Heart right ventricle (tissue), 16 donors: Measurements from ENCODE around the gene ANO10. TPM values are rescaled to one million over a fixed set of nuclear protein-coding genes. Genes with fewer than 3 reads are reported as not detected.

Experiments used
- ATAC-seq, 8 donors: fragments of 200-7000 bp; cut with Tn5 transposase; one replicate each; pipeline ENCODE4 v1.9.1; 2020; ENCODE audit warnings: mild to moderate bottlenecking in 8 of 8, moderate library complexity in 8 of 8, moderate number of reproducible peaks in 1 of 8
- DNase-seq, 2 donors: peaks; one replicate each; pipeline ENCODE4 v3.0.0-alpha.2; 2020
- H3K27ac ChIP-seq, 10 donors: fragments of 200-600 bp; sonication (generic) in 2 of 10; one replicate each; pipeline versions ENCODE4 v1.5.0 to v1.8.0; 2020 to 2022; ENCODE audit warnings: mild to moderate bottlenecking in 3 of 10
- H3K27me3 ChIP-seq, 7 donors: fragments of 200-600 bp; one replicate each; pipeline ENCODE4 v1.8.0; 2021 to 2022; ENCODE audit warnings: mild to moderate bottlenecking in 2 of 7
- H3K36me3 ChIP-seq, 9 donors: fragments of 200-600 bp; sonication (generic) in 1 of 9; one replicate each; pipeline versions ENCODE4 v1.5.0 to v1.8.0; 2020 to 2022; ENCODE audit warnings: mild to moderate bottlenecking in 2 of 9
- H3K4me1 ChIP-seq, 9 donors: fragments of 200-600 bp; sonication (generic) in 1 of 9; one replicate each; pipeline versions ENCODE4 v1.5.0 to v1.8.0; 2020 to 2022; ENCODE audit warnings: mild to moderate bottlenecking in 4 of 9
- H3K4me3 ChIP-seq, 10 donors: fragments of 200-600 bp; sonication (generic) in 2 of 10; one replicate each; pipeline versions ENCODE4 v1.5.0 to v1.8.0; 2020 to 2022; ENCODE audit warnings: mild to moderate bottlenecking in 7 of 10, moderate library complexity in 2 of 10
- H3K9me3 ChIP-seq, 11 donors: fragments of 200-600 bp in 10 of 11; sonication (generic) in 2 of 11; one replicate each; pipeline versions ENCODE4 v1.5.0 to v1.8.0; 2013 to 2022; ENCODE audit warnings: mild to moderate bottlenecking in 2 of 11, control low read depth in 1 of 11, moderate library complexity in 1 of 11
- WGBS, 2 donors: extraction: QIAGEN DNeasy Blood & Tissue Kit; methylation state at CpG; one replicate each; pipeline ENCODE4 v1.1.7; 2013; ENCODE audit warnings: inconsistent platforms in 1 of 2; 5-methylcytosine and 5-hydroxymethylcytosine counted together
- intact Hi-C, 10 donors: fragments of 100-400 bp; cut with DNase I; formaldehyde crosslinking; loops; one replicate each; pipeline versions ENCODE4 v1.11.1 to v1.14.2; 2022
- polyA plus RNA-seq, 2 donors: library from polyadenylated mRNA; stranded (reverse); fragments of 200-250 nt; gene quantifications; one replicate each; pipeline ENCODE4 v1.2.3, GENCODE V29; 2013
- total RNA-seq, 10 donors: library from RNA; stranded (reverse); fragmentation: NEBNext Ultra II Directional in 3 of 10; extraction: Animal tissue kit (Norgen Biotek cat#: 25700) in 3 of 10; gene quantifications; one replicate each; pipeline versions ENCODE4 v1.2.1 to v1.2.4, GENCODE V29; 2021 to 2023
- TF ChIP-seq, protein P1 (sequence below), 9 donors: fragments of 200-600 bp; sonication (generic) in 2 of 9; IDR thresholded peaks; one replicate each; pipeline versions ENCODE4 v1.5.0 to v1.8.0; 2021 to 2022; ENCODE audit warnings: antibody characterized with exemption in 9 of 9, mild to moderate bottlenecking in 5 of 9, moderate library complexity in 1 of 9
- donor health status: Arrhythmogenic right ventricular cardiomyopathy.
- donor health status: ischemic (EF 13 %, LVEDD 7.1; RV severe dilation, severe dysfunction).
- donor health status: healthy with polysubstance abuse.
- donor health status: DM: no; HTN: yes; CAD: no.
- donor health status: DM: no; HTN: no; CAD: no.
- donor health status: ischemic (EF 25% LVEDD 6.9; RV normal size, moderate dysfunction).
- donor health status: ischemic (EF 25% LVEDD 5.7; RV mildly dilated, moderate dysfunction).
- donor health status: healthy.
- donor health status: DM: yes; HTN: yes; CAD: no.
- donor health status: Ischemic cardiomyopathy.
- donor health status: ischemic (EF 35%, LVEDD 5.7; RV mildly dilated, moderate dysfunction).
- donor health status: nonischemic (EF 11% LVEDD 7.7; RV severe dilation, severe dysfunction).
- donor health status: DM: yes; HTN: yes; CAD: no.
- donor health status: PGD.
- donor health status: ischemic (EF 29% LVEDD 5.4; RV normal size, mild dysfunction).
- donor health status: nonischemic (EF 23%, LVEDD 6.1; RV moderate dilation, normal function).

The ANO10 gene
- total and polyA plus RNA-seq, 12 donors: 7.1 to 24.2 (median 13.3) TPM

DNA sequence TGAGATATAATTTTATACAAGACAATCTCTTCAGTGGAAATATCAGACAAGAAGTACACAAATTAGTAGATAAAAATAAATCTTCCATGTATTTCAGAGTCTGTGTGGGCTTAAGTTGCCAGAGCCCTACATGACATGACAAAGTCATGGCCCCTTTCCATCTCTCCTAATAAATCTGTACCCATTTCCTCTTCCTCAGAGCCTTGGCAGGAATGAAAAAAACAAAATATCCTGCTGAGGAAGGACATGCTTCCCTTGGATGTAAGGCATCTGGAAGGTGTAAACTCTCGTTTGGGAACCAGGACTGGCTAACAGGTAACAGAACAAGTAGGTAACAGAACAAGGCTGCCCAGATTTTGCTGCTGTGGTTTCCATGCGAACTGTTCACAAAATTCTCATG, 187.4 kb downstream of the ANO10 start:
- TF ChIP-seq, protein P1, sequence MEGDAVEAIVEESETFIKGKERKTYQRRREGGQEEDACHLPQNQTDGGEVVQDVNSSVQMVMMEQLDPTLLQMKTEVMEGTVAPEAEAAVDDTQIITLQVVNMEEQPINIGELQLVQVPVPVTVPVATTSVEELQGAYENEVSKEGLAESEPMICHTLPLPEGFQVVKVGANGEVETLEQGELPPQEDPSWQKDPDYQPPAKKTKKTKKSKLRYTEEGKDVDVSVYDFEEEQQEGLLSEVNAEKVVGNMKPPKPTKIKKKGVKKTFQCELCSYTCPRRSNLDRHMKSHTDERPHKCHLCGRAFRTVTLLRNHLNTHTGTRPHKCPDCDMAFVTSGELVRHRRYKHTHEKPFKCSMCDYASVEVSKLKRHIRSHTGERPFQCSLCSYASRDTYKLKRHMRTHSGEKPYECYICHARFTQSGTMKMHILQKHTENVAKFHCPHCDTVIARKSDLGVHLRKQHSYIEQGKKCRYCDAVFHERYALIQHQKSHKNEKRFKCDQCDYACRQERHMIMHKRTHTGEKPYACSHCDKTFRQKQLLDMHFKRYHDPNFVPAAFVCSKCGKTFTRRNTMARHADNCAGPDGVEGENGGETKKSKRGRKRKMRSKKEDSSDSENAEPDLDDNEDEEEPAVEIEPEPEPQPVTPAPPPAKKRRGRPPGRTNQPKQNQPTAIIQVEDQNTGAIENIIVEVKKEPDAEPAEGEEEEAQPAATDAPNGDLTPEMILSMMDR (IDR thresholded peaks at IDR 0.05): no peak
- no peaks in the 10 kb centered on the region for H3K27me3 ChIP-seq
- WGBS, 2 donors: 81 to 88% methylated on average over 2 of the region's 2 CpGs
- H3K4me1 ChIP-seq: peaks cover 0 to 10% (median 6%) of the 10 kb centered on the region in 9 donors
- intact Hi-C loops: no loop called here
- no peak overlapping the region for H3K4me3 ChIP-seq
- H3K36me3 ChIP-seq: peaks cover 0 to 6% (median 0%) of the 10 kb centered on the region in 9 donors
- H3K9me3 ChIP-seq: peaks cover 0 to 26% (median 6%) of the 10 kb centered on the region in 11 donors
- no peak for DNase-seq
- ATAC-seq: no peak
- H3K27ac ChIP-seq: no peak overlapping the region

DNA sequence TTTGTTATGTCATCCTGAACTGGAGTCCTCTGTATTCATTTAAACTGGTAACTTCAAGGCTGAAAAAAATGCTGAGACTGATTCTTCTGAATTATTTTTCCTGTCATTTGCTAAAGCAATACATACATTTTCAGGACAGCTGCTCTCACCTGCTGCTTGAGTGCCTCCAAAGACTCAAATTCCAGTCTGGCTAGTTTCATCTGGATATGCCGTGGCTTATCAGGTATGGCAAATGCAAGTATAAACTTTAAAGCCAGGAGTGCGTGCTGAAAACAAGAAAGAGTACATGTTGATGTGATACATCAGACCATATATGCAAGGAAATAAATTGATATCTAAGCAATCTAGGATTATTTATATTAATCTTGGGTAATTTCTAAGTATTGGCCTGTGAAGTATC, 189.3 kb downstream of the ANO10 start:
- WGBS, 2 donors: 92 to 93% methylated on average over 2 of the region's 2 CpGs
- H3K36me3 ChIP-seq: peaks cover 0 to 6% (median 0%) of the 10 kb centered on the region in 9 donors
- peaks cover 0 to 14% (median 6%) of the 10 kb centered on the region in 9 donors for H3K4me1 ChIP-seq
- TF ChIP-seq, protein P1 (IDR thresholded peaks at IDR 0.05): no peak
- no peaks in the 10 kb centered on the region for H3K27me3 ChIP-seq
- DNase-seq (no peak), ATAC-seq (no peak)
- intact Hi-C loops: no loop called here
- H3K27ac ChIP-seq: no peak overlapping the region
- H3K9me3 ChIP-seq: peaks cover 0 to 6% (median 1%) of the 10 kb centered on the region in 11 donors
- no peak overlapping the region for H3K4me3 ChIP-seq

DNA sequence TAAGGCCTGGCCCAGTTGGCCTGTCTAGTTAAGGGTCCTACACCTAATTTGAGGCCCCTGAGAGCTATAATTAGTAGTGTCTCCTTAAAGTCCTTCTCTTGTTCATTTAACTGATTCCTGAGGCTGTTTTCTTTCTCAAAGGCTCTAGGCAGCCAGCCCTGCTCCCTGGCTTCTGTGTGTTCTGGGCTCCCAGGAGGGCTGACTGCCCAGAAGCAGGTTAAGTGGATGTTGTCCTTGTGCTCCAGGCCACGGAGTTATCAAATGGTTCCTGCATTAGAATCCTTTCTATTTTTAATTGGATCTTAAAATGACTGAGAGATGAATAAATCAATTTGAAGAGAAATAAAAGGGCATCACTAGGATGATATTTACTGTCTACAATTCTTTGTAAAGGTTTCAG, 195.4 kb downstream of the ANO10 start:
- ATAC-seq (peak; percentile 87 to 98 (median 92)), DNase-seq (peak; percentile 55 to 76)
- Histone ChIP-seq H3K27ac (peak overlapping the region; percentile 54 to 93 (median 81)), H3K9me3 (peaks cover 0 to 10% (median 6%) of the 10 kb centered on the region in 11 donors), H3K36me3 (peaks cover 0 to 2% (median 0%) of the 10 kb centered on the region in 9 donors), H3K27me3 (no peaks in the 10 kb centered on the region), H3K4me1 (peaks cover 0 to 44% (median 26%) of the 10 kb centered on the region in 9 donors), H3K4me3 (no peak overlapping the region)
- 17 to 34% methylated on average over 1 of the region's 1 CpG for WGBS, 2 donors
- intact Hi-C loops: loop anchor here in 2 of 10 donors (10.0 kb wide), 2 partner anchors 122 to 142 kb away; partner anchors contain the start of gene SNRK (in 1 of the 2)
- TF ChIP-seq, protein P1 (IDR thresholded peaks at IDR 0.05): peak in 2 of 9 donors; percentile 24 to 27

DNA sequence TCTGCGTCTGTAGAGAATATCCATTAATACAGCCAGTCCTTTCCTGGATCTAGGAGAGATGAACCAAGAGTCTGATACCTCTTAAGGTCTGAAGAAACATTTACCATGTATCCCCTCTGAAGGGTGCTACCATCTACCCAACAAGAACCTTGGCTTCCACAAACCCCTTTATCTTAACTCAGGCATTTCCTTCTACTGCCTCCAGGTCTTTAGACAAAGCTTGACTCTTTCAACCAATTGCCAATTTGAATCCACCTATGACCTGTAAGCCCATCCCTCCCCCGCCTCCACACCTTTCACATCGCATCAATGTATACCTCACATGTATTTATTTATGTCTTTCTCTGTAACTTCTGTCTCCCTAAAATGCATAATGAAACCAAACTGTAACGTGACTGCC, 196.0 kb downstream of the ANO10 start:
- H3K27me3 ChIP-seq: no peaks in the 10 kb centered on the region
- peaks cover 0 to 10% (median 6%) of the 10 kb centered on the region in 11 donors for H3K9me3 ChIP-seq
- no peak overlapping the region for H3K4me3 ChIP-seq
- peak overlapping the region; percentile 54 to 93 (median 81) for H3K27ac ChIP-seq
- WGBS, 2 donors: 75 to 79% methylated on average over 4 of the region's 4 CpGs
- ATAC-seq (peak in 2 of 8 donors; percentile 7 to 34), DNase-seq (no peak)
- TF ChIP-seq, protein P1 (IDR thresholded peaks at IDR 0.05): no peak
- H3K36me3 ChIP-seq: no peaks in the 10 kb centered on the region
- intact Hi-C loops: loop anchor here in 2 of 10 donors (10.0 kb wide), 2 partner anchors 121 to 141 kb away; partner anchors contain the start of gene SNRK (in 1 of the 2)
- H3K4me1 ChIP-seq: peaks cover 0 to 44% (median 26%) of the 10 kb centered on the region in 9 donors
